ENCODE data around the gene C2orf68. TPM values are rescaled to one million over a fixed set of nuclear protein-coding genes. Genes with fewer than 3 reads are reported as not detected.

C2orf68 gene
- total and polyA plus RNA-seq, 9 of the 15 experiments (the other 6 are each of a cell fraction or from before 2014, with no cell fraction given) = 22.1 to 50.0 (median 31.8) TPM

DNA sequence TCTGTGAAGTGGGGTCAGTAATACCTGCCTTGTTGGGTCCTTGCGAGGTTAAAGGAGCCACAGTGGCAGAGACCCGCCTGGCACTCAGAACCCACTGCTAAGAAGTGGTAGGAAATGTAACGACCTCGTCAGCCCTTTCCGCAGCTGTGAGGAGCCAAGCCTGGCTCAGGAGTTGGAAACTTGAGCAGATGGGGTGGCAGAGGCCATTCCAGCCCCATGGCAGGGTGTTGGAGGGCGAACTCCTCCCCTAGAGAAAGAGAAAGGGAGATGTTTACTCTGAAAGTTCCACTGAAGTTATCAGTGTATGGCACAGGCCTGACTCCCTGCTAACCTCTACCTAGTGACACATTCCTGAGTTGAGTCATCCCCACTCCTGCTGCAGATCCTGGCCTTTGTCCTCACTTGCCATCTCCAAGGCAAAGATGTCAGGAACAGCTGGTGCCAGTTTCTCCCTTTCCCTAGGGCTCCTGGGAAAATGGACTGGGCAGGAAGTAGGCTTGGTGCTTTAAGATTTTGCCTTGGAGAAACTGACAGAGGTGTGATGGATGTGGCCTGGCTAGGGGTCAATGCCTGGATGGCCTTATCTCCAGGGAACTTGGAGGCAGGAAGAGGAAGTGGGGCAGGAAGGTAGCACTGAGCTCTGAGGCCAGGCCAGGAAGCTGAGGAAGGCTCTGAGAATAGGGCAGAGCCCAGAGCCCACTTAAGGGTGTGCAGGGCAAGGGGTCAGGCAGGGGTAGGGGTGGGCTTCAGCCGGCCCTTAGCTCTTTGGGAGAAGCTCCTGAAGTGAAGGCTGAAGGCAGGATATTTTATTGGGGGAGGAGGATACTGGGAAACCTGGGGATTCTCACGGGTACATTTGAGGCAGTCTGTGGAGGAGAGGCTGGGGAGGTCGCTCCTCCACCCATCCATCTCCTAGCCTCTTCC is 26.7 kb downstream of the C2orf68 start (continued):
- TF ChIP-seq KLF13 (tag; IDR thresholded peaks at IDR 0.05; ENCODE audit: borderline replicate concordance, low read depth) (peak; percentile 8; the same call in 1 of the 2 replicates), TEAD4 (IDR thresholded peaks at IDR 0.05; ENCODE audit: low read length) (peak; percentile 87), TEAD4 (CRISPR knock-in tag; IDR thresholded peaks at IDR 0.05; ENCODE audit: borderline replicate concordance) (0 out of 2 replicates have a peak, but pooled peaks have one; percentile 45), TEAD1 (CRISPR knock-in tag; IDR thresholded peaks at IDR 0.05) (peak; percentile 44 to 89; a peak in 2 of 4 replicates), SP1 (CRISPR knock-in tag; IDR thresholded peaks at IDR 0.05) (0 out of 2 replicates have a peak, but pooled peaks have one; percentile 47), TCF7L2 (IDR thresholded peaks at IDR 0.05; ENCODE audit: low read depth, low read length) (0 out of 2 replicates have a peak, but pooled peaks have one; percentile 49), ZNF830 (CRISPR knock-in tag; IDR thresholded peaks at IDR 0.05) (0 out of 2 replicates have a peak, but pooled peaks have one; percentile 11), FOXK1 (CRISPR knock-in tag; IDR thresholded peaks at IDR 0.05; ENCODE audit: borderline replicate concordance) (0 out of 2 replicates have a peak, but pooled peaks have one; percentile 35), SIRT6 (IDR thresholded peaks at IDR 0.05; ENCODE audit: low read depth, low read length) (no peak), HNRNPUL1 (IDR thresholded peaks at IDR 0.05; ENCODE audit: low read length) (no peak), SMARCE1 (IDR thresholded peaks at IDR 0.05) (peak; percentile 95), NCOA1 (IDR thresholded peaks at IDR 0.05; ENCODE audit: low read depth) (peak; percentile 84; the same call in 1 of the 2 replicates), ZNF239 (CRISPR knock-in tag; IDR thresholded peaks at IDR 0.05) (peak; percentile 34; the same call in 1 of the 2 replicates), MYNN (IDR thresholded peaks at IDR 0.05) (peak; percentile 45; the same call in 1 of the 2 replicates), MYNN (CRISPR knock-in tag; IDR thresholded peaks at IDR 0.05) (no peak), ARNT (IDR thresholded peaks at IDR 0.05) (peak in 1 of 2 experiments; percentile 21; a peak in 2 of 4 replicates), EZH2 (IDR thresholded peaks at IDR 0.05; ENCODE audit: borderline replicate concordance, low read depth, low read length) (0 out of 2 replicates have a peak, but pooled peaks have one; percentile 46)
- TF ChIP-seq, protein P1, sequence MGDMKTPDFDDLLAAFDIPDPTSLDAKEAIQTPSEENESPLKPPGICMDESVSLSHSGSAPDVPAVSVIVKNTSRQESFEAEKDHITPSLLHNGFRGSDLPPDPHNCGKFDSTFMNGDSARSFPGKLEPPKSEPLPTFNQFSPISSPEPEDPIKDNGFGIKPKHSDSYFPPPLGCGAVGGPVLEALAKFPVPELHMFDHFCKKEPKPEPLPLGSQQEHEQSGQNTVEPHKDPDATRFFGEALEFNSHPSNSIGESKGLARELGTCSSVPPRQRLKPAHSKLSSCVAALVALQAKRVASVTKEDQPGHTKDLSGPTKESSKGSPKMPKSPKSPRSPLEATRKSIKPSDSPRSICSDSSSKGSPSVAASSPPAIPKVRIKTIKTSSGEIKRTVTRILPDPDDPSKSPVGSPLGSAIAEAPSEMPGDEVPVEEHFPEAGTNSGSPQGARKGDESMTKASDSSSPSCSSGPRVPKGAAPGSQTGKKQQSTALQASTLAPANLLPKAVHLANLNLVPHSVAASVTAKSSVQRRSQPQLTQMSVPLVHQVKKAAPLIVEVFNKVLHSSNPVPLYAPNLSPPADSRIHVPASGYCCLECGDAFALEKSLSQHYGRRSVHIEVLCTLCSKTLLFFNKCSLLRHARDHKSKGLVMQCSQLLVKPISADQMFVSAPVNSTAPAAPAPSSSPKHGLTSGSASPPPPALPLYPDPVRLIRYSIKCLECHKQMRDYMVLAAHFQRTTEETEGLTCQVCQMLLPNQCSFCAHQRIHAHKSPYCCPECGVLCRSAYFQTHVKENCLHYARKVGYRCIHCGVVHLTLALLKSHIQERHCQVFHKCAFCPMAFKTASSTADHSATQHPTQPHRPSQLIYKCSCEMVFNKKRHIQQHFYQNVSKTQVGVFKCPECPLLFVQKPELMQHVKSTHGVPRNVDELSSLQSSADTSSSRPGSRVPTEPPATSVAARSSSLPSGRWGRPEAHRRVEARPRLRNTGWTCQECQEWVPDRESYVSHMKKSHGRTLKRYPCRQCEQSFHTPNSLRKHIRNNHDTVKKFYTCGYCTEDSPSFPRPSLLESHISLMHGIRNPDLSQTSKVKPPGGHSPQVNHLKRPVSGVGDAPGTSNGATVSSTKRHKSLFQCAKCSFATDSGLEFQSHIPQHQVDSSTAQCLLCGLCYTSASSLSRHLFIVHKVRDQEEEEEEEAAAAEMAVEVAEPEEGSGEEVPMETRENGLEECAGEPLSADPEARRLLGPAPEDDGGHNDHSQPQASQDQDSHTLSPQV (IDR thresholded peaks at IDR 0.05) = peak; percentile 90
- TF ChIP-seq, protein P2, sequence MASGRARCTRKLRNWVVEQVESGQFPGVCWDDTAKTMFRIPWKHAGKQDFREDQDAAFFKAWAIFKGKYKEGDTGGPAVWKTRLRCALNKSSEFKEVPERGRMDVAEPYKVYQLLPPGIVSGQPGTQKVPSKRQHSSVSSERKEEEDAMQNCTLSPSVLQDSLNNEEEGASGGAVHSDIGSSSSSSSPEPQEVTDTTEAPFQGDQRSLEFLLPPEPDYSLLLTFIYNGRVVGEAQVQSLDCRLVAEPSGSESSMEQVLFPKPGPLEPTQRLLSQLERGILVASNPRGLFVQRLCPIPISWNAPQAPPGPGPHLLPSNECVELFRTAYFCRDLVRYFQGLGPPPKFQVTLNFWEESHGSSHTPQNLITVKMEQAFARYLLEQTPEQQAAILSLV (tag; IDR thresholded peaks at IDR 0.05) = no peak
